Calu3 (cell line): ENCODE measurements around the gene SHROOM3. TPM values are rescaled to one million over a fixed set of nuclear protein-coding genes. Genes with fewer than 3 reads are reported as not detected.

ENCODE experiments used
- BruUV-seq: library from RNA; stranded (reverse); fragments of 400-500 nt; replicated peaks from 2 replicates; lab custom pipeline; 2021; lab: Mats Ljungman, UMichigan
- CTCF ChIA-PET: fragments of 300-600 bp; sonication (Branson Sonifier 250); formaldehyde crosslinking; loops from one replicate; lab custom pipeline; 2022; ENCODE audit warnings: antibody characterized with exemption; lab: Charles Lee
- DNase-seq: peaks from one replicate; pipeline ENCODE4 v3.0.0; 2022
- H3K27ac Mint-ChIP-seq: one replicate; pipeline ENCODE4 v1.8.0; 2022; ENCODE audit warnings: mixed read lengths; ENCODE audit not compliant: unreplicated experiment
- H3K27me3 Mint-ChIP-seq: one replicate; pipeline ENCODE4 v1.8.0; 2022; ENCODE audit warnings: mixed read lengths; ENCODE audit not compliant: unreplicated experiment
- H3K36me3 Mint-ChIP-seq: one replicate; pipeline ENCODE4 v1.8.0; 2022; ENCODE audit warnings: mild to moderate bottlenecking, moderate library complexity, mixed read lengths; ENCODE audit not compliant: insufficient read depth, unreplicated experiment
- H3K4me1 Mint-ChIP-seq: one replicate; pipeline ENCODE4 v1.8.0; 2022; ENCODE audit warnings: mild to moderate bottlenecking, low read depth, mixed read lengths; ENCODE audit not compliant: unreplicated experiment
- H3K4me3 Mint-ChIP-seq: one replicate; pipeline ENCODE4 v1.8.0; 2022; ENCODE audit warnings: mild to moderate bottlenecking, low read depth, moderate library complexity, mixed read lengths; ENCODE audit not compliant: unreplicated experiment
- H3K9me3 Mint-ChIP-seq: one replicate; pipeline ENCODE4 v1.8.0; 2022; ENCODE audit warnings: low read depth, mixed read lengths; ENCODE audit not compliant: unreplicated experiment
- intact Hi-C: fragments of 100-400 bp; cut with micrococcal nuclease; formaldehyde crosslinking; loops from one replicate; pipeline ENCODE4 v1.10.0; 2022; ENCODE audit not compliant: unreplicated experiment
- total RNA-seq: library from RNA; stranded (reverse); gene quantifications from 2 replicates; pipeline ENCODE4 v1.2.3, GENCODE V29; 2022
- TF ChIP-seq, protein P1 (sequence below): fragments of 200-600 bp; IDR thresholded peaks from one replicate; pipeline ENCODE4 v1.8.0; 2022; ENCODE audit warnings: antibody characterized with exemption; ENCODE audit not compliant: unreplicated experiment

SHROOM3 gene
- total RNA-seq, 1 experiment from 2014 or later, result 114 TPM

DNA sequence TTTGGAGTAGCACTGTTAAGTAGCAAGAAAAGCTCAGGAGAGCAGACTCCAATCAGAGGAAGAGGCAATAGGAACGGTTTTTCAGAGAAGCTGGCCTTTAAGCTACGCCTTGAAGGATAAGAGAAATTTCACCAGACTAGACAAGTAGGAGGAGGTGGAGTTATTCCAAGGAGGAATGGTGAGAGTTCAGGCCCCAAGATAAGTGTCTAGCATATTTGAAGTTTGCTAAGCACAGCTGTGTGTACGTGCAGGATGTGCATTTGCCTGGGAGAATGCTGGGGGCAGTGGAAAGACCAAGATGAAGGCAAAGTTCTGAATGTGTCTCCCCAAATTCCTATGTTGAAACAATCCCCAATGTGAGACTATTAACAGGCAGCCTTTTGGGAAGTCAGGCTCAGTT, 371.3 kb downstream of the SHROOM3 start:
- intact Hi-C loops, result no loop called here
- Mint-ChIP-seq H3K27ac (no peak overlapping the region), H3K4me3 (no peak overlapping the region), H3K36me3 (no peaks in the 10 kb centered on the region), H3K9me3 (peaks cover 2% of the 10 kb centered on the region), H3K27me3 (no peaks in the 10 kb centered on the region), H3K4me1 (no peaks in the 10 kb centered on the region)
- no peak for DNase-seq
- no TSS peak for BruUV-seq
- CTCF ChIA-PET, result no interaction called here
- TF ChIP-seq, protein P1, sequence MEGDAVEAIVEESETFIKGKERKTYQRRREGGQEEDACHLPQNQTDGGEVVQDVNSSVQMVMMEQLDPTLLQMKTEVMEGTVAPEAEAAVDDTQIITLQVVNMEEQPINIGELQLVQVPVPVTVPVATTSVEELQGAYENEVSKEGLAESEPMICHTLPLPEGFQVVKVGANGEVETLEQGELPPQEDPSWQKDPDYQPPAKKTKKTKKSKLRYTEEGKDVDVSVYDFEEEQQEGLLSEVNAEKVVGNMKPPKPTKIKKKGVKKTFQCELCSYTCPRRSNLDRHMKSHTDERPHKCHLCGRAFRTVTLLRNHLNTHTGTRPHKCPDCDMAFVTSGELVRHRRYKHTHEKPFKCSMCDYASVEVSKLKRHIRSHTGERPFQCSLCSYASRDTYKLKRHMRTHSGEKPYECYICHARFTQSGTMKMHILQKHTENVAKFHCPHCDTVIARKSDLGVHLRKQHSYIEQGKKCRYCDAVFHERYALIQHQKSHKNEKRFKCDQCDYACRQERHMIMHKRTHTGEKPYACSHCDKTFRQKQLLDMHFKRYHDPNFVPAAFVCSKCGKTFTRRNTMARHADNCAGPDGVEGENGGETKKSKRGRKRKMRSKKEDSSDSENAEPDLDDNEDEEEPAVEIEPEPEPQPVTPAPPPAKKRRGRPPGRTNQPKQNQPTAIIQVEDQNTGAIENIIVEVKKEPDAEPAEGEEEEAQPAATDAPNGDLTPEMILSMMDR, result no peak

DNA sequence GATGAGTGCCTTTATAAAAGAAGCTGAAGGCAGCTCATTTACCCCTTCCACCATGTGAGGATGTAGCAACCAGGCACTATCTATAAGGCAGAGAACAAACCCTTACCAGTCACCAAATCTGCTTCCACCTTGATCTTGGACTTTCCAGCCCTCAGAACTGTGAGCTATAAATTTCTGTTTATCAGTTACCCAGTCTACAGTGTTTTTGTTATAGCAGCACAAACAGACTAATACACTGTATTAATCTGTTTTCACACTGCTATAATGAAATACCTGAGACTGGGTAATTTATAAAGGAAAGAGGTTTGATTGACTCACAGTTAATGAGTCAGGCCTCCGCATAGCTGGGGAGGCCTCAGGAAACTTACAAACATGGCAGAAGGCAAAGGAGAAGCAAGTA, 371.7 kb downstream of the SHROOM3 start:
- Mint-ChIP-seq H3K4me1 (no peaks in the 10 kb centered on the region), H3K9me3 (peaks cover 2% of the 10 kb centered on the region), H3K4me3 (no peak overlapping the region), H3K27me3 (no peaks in the 10 kb centered on the region), H3K36me3 (no peaks in the 10 kb centered on the region), H3K27ac (no peak overlapping the region)
- DNase-seq, result no peak
- intact Hi-C loops, result no loop called here
- CTCF ChIA-PET, result no interaction called here
- TF ChIP-seq, protein P1, result no peak
- no TSS peak for BruUV-seq

DNA sequence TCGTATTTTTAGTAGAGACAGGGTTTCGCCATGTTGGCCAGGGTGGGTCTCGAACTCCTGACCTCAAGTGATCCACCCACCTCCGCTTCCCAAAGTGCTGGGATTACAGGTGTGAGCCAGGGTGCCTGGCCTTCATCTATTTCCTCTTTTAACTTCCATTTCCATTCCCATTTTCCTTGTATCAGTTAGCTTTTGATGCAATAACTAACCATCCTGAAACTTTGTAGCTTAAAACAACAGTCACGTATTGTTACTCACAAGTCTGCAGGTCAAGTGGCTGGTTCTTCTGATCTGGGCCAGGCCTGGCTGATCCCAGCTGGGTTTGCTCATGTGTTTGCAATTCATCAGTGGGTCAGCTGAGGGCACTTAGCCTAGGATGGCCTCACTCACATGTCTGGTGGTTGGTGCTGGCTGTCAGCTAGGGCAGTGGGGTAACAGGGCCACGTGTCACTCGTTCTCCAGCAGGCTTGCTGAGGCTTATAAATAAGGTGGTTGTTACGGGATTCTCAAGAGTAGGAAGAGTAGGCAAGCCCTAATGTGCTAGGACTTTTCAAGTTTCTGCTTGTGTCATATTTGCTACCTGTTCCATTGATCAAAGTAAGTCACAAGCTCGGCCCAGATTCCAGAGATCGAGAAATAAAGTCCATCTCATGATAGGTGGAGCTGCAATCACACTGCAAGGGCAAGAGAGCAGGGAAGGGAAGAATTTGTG, 374.7 kb downstream of the SHROOM3 start:
- DNase-seq, result no peak
- Mint-ChIP-seq H3K9me3 (peaks cover 2% of the 10 kb centered on the region), H3K4me3 (no peak overlapping the region), H3K27me3 (no peaks in the 10 kb centered on the region), H3K27ac (no peak overlapping the region), H3K4me1 (no peaks in the 10 kb centered on the region), H3K36me3 (no peaks in the 10 kb centered on the region)
- TF ChIP-seq, protein P1, result no peak
- intact Hi-C loops, result no loop called here
- BruUV-seq, result no TSS peak
- CTCF ChIA-PET, result no interaction called here

DNA sequence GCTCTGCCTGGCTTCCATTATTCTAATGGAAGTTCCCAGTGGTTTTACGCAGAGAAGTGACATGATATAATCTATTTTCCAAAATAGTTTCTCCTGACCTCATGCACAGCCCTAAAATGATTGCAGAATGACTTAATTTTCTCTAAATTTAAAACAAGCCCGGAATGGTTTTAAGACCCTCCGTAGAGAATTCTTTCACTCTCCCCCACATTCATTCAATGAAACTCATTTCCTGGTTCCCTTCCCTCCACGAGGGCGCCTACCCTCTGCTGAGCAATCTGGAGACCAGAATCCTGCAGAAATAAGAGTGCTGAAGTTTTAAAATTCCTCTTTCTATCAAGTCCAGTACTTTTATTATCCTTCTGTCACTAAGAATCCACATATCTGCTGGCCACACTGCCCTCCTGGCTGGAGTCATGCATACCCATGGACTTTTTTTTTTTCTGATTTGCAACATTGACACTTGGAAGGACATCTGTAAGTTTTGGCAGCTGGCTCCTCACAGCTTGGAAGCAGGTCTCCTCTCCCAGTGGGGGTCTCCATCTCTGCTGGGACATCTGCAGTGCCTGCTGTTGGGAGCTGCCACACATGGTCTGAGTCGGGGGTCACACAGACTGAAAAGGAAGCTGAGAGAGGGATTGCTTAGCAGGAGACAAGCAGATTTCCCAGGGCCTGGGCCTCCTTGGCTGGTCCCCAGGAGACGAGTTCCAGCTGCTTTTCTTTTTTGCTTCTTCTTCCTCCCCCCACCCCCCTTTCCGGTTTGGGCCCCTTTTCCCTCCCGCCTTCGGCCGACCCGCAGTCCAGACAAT, 376.8 kb downstream of the SHROOM3 start:
- H3K9me3 Mint-ChIP-seq, result peaks cover 2% of the 10 kb centered on the region
- TF ChIP-seq, protein P1, result no peak
- H3K4me3 Mint-ChIP-seq, result no peak overlapping the region
- H3K27ac Mint-ChIP-seq, result no peak overlapping the region
- CTCF ChIA-PET, result interaction anchor here (0.7 kb wide), 1 partner anchor 166 kb away, joined by 6 read pairs; no protein-coding TSS in a partner anchor
- no TSS peak for BruUV-seq
- H3K27me3 Mint-ChIP-seq, result no peaks in the 10 kb centered on the region
- DNase-seq, result no peak
- H3K36me3 Mint-ChIP-seq, result no peaks in the 10 kb centered on the region
- no peaks in the 10 kb centered on the region for H3K4me1 Mint-ChIP-seq
- intact Hi-C loops, result no loop called here
